HG03565 (cell line): ENCODE data around the gene TRMT10A.

Experiments used
- ATAC-seq: cut with Tn5 transposase; IDR thresholded peaks from one replicate; pipeline ENCODE4 v1.9.1; 2021; ENCODE audit warnings: mild to moderate bottlenecking, moderate library complexity; ENCODE audit not compliant: unreplicated experiment

Gene TRMT10A

GRCh38 chr4:99563310-99564186, at the start of gene TRMT10A:
TRMT10A (minus strand) TSS chr4:99564039; CDS start chr4:99559338, 4,701 bp downstream.
- peak; percentile 87 for ATAC-seq

GRCh38 chr4:99612704-99613103, 48.9 kb upstream of the TRMT10A start:
- no peak for ATAC-seq

- ATAC-seq: no peak
Measured at GRCh38 chr4:99612281-99612680, 48.4 kb upstream of the TRMT10A start.

- ATAC-seq: no peak
Measured at GRCh38 chr4:99610605-99611175, 46.9 kb upstream of the TRMT10A start.

- ATAC-seq: no peak
Measured at GRCh38 chr4:99608417-99608816, 44.6 kb upstream of the TRMT10A start.

- ATAC-seq: no peak
Measured at GRCh38 chr4:99606716-99607115, 42.9 kb upstream of the TRMT10A start.

GRCh38 chr4:99594818-99595217, 31.0 kb upstream of the TRMT10A start:
- ATAC-seq: no peak

- ATAC-seq: peak; percentile 49
Measured at GRCh38 chr4:99593781-99594641, 30.2 kb upstream of the TRMT10A start.

GRCh38 chr4:99591757-99592156, 27.9 kb upstream of the TRMT10A start:
- no peak for ATAC-seq

- ATAC-seq: no peak
Measured at GRCh38 chr4:99587803-99588202, 24.0 kb upstream of the TRMT10A start.

- ATAC-seq: no peak
Measured at GRCh38 chr4:99587309-99587708, 23.5 kb upstream of the TRMT10A start.

GRCh38 chr4:99586797-99587196, 23.0 kb upstream of the TRMT10A start:
- ATAC-seq: no peak

GRCh38 chr4:99586322-99586721, 22.5 kb upstream of the TRMT10A start:
- ATAC-seq: no peak

GRCh38 chr4:99585516-99585915, 21.7 kb upstream of the TRMT10A start:
- no peak for ATAC-seq

GRCh38 chr4:99578714-99579113, 14.9 kb upstream of the TRMT10A start:
- ATAC-seq: no peak

- peak; percentile 88 for ATAC-seq
Measured at GRCh38 chr4:99574530-99575324, 10.9 kb upstream of the TRMT10A start, which contains the start of gene MTTP. MTTP (plus strand) TSS chr4:99574824; CDS start chr4:99574910, 86 bp downstream.

GRCh38 chr4:99573735-99574368, 10.0 kb upstream of the TRMT10A start:
- no peak for ATAC-seq

- no peak for ATAC-seq
Measured at GRCh38 chr4:99572527-99573240, 8.8 kb upstream of the TRMT10A start.

- no peak for ATAC-seq
Measured at GRCh38 chr4:99571883-99572282, 8.0 kb upstream of the TRMT10A start.
